Neural progenitor cell (in vitro differentiated cells): ENCODE results near the gene P4HA3. TPM values are rescaled to one million over a fixed set of nuclear protein-coding genes. Genes with fewer than 3 reads are reported as not detected.
A peak's percentile ranks its signal among the peaks of the same experiment; 100 is the strongest.

ENCODE experiments used
- DNase-seq: peaks from one replicate; pipeline ENCODE4 v3.0.0-alpha.2; 2016; ENCODE audit warnings: low spot score
- H2AFZ ChIP-seq: fragments of 200-600 bp; sonication (generic); replicated peaks from 2 replicates; pipeline ENCODE4 v1.6.1; 2016; ENCODE audit warnings: antibody characterized with exemption
- H3F3A ChIP-seq: fragments of 200-600 bp; sonication (generic); 2 replicates; pipeline ENCODE4 v1.6.1; 2016; ENCODE audit warnings: antibody characterized with exemption, low read depth
- H3K27ac ChIP-seq: fragments of 200-600 bp; sonication (generic); 2 replicates; pipeline ENCODE4 v1.5.1; 2016; ENCODE audit warnings: mild to moderate bottlenecking
- H3K27me3 ChIP-seq: fragments of 200-600 bp; sonication (generic); 2 replicates; pipeline ENCODE4 v1.6.1; 2016; ENCODE audit warnings: mild to moderate bottlenecking, moderate library complexity
- H3K36me3 ChIP-seq: fragments of 200-600 bp; sonication (generic); 2 replicates; pipeline ENCODE4 v1.5.1; 2016
- H3K4me1 ChIP-seq: fragments of 200-600 bp; sonication (generic); 2 replicates; pipeline ENCODE4 v1.6.1; 2016; ENCODE audit warnings: mixed run types
- H3K4me2 ChIP-seq: fragments of 200-600 bp; sonication (generic); 2 replicates; pipeline ENCODE4 v1.6.1; 2016
- H3K4me3 ChIP-seq: fragments of 200-600 bp; sonication (generic); 2 replicates; pipeline ENCODE4 v1.5.1; 2016
- H3K79me2 ChIP-seq: fragments of 200-600 bp; sonication (generic); 2 replicates; pipeline ENCODE4 v1.6.1; 2016; ENCODE audit warnings: low read depth
- H3K9ac ChIP-seq: fragments of 200-600 bp; sonication (generic); 2 replicates; pipeline ENCODE4 v1.6.1; 2016
- H3K9me3 ChIP-seq: fragments of 200-600 bp; sonication (generic); 2 replicates; pipeline ENCODE4 v1.5.1; 2016; ENCODE audit warnings: low read depth
- H4K20me1 ChIP-seq: fragments of 200-600 bp; sonication (generic); 2 replicates; pipeline ENCODE4 v1.6.1; 2016; ENCODE audit warnings: low read depth
- H3K27ac Mint-ChIP-seq: 3 replicates; pipeline ENCODE4 v1.8.0; 2021; ENCODE audit warnings: mixed read lengths
- H3K27me3 Mint-ChIP-seq: 2 replicates; pipeline ENCODE4 v1.8.0; 2022; ENCODE audit warnings: low read depth, mild to moderate bottlenecking, inconsistent platforms, moderate library complexity, mixed read lengths; ENCODE audit not compliant: insufficient read depth
- H3K36me3 Mint-ChIP-seq: 3 replicates; pipeline ENCODE4 v1.8.0; 2021; ENCODE audit warnings: mixed read lengths
- H3K4me1 Mint-ChIP-seq: 3 replicates; pipeline ENCODE4 v1.8.0; 2021; ENCODE audit warnings: mixed read lengths
- H3K4me3 Mint-ChIP-seq: 3 replicates; pipeline ENCODE4 v1.8.0; 2021; ENCODE audit warnings: mild to moderate bottlenecking, moderate library complexity, mixed read lengths
- H3K9me3 Mint-ChIP-seq: 3 replicates; pipeline ENCODE4 v1.8.0; 2020; ENCODE audit warnings: mixed read lengths
- EZH2 ChIP-seq: fragments of 200-600 bp; sonication (generic); IDR thresholded peaks from 2 replicates; pipeline ENCODE4 v1.6.1; 2017; ENCODE audit warnings: antibody characterized with exemption, mild to moderate bottlenecking, moderate library complexity
- EZH2phosphoT487 ChIP-seq: fragments of 200-600 bp; sonication (generic); IDR thresholded peaks from 2 replicates; pipeline ENCODE4 v1.6.1; 2017; ENCODE audit warnings: antibody characterized with exemption
- total RNA-seq: library from RNA; depleted of rRNA; stranded (reverse); fragments of >200 nt; gene quantifications from 2 replicates; pipeline ENCODE4 v1.2.3, GENCODE V29; 2015; ENCODE audit warnings: low replicate concordance
- TF ChIP-seq, protein P1 (sequence below): fragments of 200-600 bp; sonication (generic); IDR thresholded peaks from 2 replicates; pipeline ENCODE4 v1.5.1; 2017; ENCODE audit warnings: antibody characterized with exemption, mild to moderate bottlenecking

The P4HA3 gene
- total RNA-seq, result not detected in 2 replicates

GRCh38 chr11:74311352-74311926 is at the start of gene P4HA3:
TSS of gene P4HA3 (minus strand) at chr11:74311640. CDS start at chr11:74311611, 29 bp downstream.
- peaks cover 76% of the 10 kb centered on the region for H3K27me3 ChIP-seq
- H3K9me3 Mint-ChIP-seq, result peaks cover 10% of the 10 kb centered on the region
- H3K9me3 ChIP-seq, result no peaks in the 10 kb centered on the region
- no peaks in the 10 kb centered on the region for H4K20me1 ChIP-seq
- TF ChIP-seq, protein P1, sequence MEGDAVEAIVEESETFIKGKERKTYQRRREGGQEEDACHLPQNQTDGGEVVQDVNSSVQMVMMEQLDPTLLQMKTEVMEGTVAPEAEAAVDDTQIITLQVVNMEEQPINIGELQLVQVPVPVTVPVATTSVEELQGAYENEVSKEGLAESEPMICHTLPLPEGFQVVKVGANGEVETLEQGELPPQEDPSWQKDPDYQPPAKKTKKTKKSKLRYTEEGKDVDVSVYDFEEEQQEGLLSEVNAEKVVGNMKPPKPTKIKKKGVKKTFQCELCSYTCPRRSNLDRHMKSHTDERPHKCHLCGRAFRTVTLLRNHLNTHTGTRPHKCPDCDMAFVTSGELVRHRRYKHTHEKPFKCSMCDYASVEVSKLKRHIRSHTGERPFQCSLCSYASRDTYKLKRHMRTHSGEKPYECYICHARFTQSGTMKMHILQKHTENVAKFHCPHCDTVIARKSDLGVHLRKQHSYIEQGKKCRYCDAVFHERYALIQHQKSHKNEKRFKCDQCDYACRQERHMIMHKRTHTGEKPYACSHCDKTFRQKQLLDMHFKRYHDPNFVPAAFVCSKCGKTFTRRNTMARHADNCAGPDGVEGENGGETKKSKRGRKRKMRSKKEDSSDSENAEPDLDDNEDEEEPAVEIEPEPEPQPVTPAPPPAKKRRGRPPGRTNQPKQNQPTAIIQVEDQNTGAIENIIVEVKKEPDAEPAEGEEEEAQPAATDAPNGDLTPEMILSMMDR, result peak; percentile 28
- TF ChIP-seq EZH2, result no peak
- peak within 1 kb of the TSS; percentile 49 for H3K4me3 ChIP-seq
- H2AFZ ChIP-seq, result peak within 1 kb of the TSS; percentile 87
- H3K27ac Mint-ChIP-seq, result no peak within 1 kb of the TSS
- H3K36me3 ChIP-seq, result no peaks in the 10 kb centered on the region
- H3K9ac ChIP-seq, result no peak within 1 kb of the TSS
- DNase-seq, result peak; percentile 84
- peak within 1 kb of the TSS; percentile 86 for H3K4me3 Mint-ChIP-seq
- peaks cover 2% of the 10 kb centered on the region for H3K36me3 Mint-ChIP-seq
- H3K27me3 Mint-ChIP-seq, result peaks cover 10% of the 10 kb centered on the region
- H3K4me2 ChIP-seq, result peak within 1 kb of the TSS; percentile 79
- no peaks in the 10 kb centered on the region for H3K4me1 ChIP-seq
- peaks cover 4% of the 10 kb centered on the region for H3K4me1 Mint-ChIP-seq
- no peaks in the 10 kb centered on the region for H3F3A ChIP-seq
- H3K27ac ChIP-seq, result no peak within 1 kb of the TSS
- no peaks in the 10 kb centered on the region for H3K79me2 ChIP-seq

DNA sequence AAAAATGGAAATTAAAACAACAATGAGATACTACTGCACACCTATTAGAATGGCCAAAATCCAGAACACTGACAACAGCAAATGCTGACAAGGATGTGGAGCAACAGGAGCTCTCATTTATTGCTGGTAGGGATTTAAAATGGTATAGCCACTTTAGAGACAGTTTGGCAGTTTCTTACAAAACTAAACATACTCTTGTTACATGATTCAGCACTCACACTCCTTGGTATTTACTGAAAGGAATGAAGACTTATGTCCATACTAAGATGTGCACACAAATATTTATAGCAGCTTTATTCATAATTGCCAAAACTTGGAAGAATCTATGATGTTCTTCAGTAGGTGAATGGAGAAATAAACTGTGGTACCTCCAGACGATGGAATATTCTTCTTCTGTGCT is 46.0 kb upstream of the P4HA3 start:
- no peak overlapping the region for H2AFZ ChIP-seq
- Mint-ChIP-seq H3K27me3 (no peaks in the 10 kb centered on the region), H3K9me3 (peaks cover 9% of the 10 kb centered on the region), H3K4me1 (peaks cover 10% of the 10 kb centered on the region), H3K27ac (no peak overlapping the region), H3K4me3 (no peak overlapping the region), H3K36me3 (peaks cover 47% of the 10 kb centered on the region)
- TF ChIP-seq, protein P1, result no peak
- TF ChIP-seq EZH2phosphoT487 (no peak), EZH2 (no peak)
- H3F3A ChIP-seq, result no peaks in the 10 kb centered on the region
- no peaks in the 10 kb centered on the region for H3K4me1 ChIP-seq
- H4K20me1 ChIP-seq, result no peaks in the 10 kb centered on the region
- no peak overlapping the region for H3K4me2 ChIP-seq
- no peak overlapping the region for H3K27ac ChIP-seq
- no peaks in the 10 kb centered on the region for H3K9me3 ChIP-seq
- H3K79me2 ChIP-seq, result no peaks in the 10 kb centered on the region
- H3K4me3 ChIP-seq, result no peak overlapping the region
- H3K27me3 ChIP-seq, result no peaks in the 10 kb centered on the region
- no peak overlapping the region for H3K9ac ChIP-seq
- H3K36me3 ChIP-seq, result no peaks in the 10 kb centered on the region
- no peak for DNase-seq

DNA sequence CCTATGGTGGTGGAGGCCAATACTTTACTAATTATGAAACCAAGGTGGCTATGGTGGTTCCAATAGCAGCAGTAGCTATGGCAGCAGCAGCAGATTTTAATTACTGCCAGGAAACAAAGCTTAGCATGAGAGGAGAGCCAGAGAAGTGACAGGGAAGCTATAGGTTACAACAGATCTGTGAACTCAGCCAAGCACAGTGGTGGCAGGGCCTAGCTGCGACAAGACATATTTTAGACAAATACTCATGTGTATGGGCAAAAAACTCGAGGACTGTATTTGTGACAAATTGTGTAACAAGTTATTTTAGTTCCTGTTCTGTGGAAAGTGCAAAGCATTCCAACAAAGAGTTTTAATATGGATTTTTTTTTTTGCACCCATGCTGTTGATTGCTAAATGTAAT is 44.2 kb upstream of the P4HA3 start:
- H4K20me1 ChIP-seq, result no peaks in the 10 kb centered on the region
- H3K9me3 Mint-ChIP-seq, result no peaks in the 10 kb centered on the region
- no peak overlapping the region for H3K9ac ChIP-seq
- no peak overlapping the region for H2AFZ ChIP-seq
- H3K9me3 ChIP-seq, result no peaks in the 10 kb centered on the region
- H3K4me3 Mint-ChIP-seq, result no peak overlapping the region
- no peak overlapping the region for H3K4me3 ChIP-seq
- H3F3A ChIP-seq, result no peaks in the 10 kb centered on the region
- H3K27ac Mint-ChIP-seq, result no peak overlapping the region
- no peaks in the 10 kb centered on the region for H3K79me2 ChIP-seq
- peaks cover 10% of the 10 kb centered on the region for H3K4me1 Mint-ChIP-seq
- H3K27me3 Mint-ChIP-seq, result no peaks in the 10 kb centered on the region
- no peaks in the 10 kb centered on the region for H3K27me3 ChIP-seq
- no peaks in the 10 kb centered on the region for H3K36me3 ChIP-seq
- peaks cover 40% of the 10 kb centered on the region for H3K36me3 Mint-ChIP-seq
- no peak for TF ChIP-seq EZH2
- TF ChIP-seq, protein P1, result no peak
- TF ChIP-seq EZH2phosphoT487, result no peak
- H3K27ac ChIP-seq, result no peak overlapping the region
- no peaks in the 10 kb centered on the region for H3K4me1 ChIP-seq
- no peak for DNase-seq
- no peak overlapping the region for H3K4me2 ChIP-seq
